Measurements from ENCODE around the gene UNC45A. TPM values are rescaled to one million over a fixed set of nuclear protein-coding genes. Genes with fewer than 3 reads are reported as not detected.

Gene UNC45A
- total RNA-seq, 1 donor = 69.1 TPM

DNA sequence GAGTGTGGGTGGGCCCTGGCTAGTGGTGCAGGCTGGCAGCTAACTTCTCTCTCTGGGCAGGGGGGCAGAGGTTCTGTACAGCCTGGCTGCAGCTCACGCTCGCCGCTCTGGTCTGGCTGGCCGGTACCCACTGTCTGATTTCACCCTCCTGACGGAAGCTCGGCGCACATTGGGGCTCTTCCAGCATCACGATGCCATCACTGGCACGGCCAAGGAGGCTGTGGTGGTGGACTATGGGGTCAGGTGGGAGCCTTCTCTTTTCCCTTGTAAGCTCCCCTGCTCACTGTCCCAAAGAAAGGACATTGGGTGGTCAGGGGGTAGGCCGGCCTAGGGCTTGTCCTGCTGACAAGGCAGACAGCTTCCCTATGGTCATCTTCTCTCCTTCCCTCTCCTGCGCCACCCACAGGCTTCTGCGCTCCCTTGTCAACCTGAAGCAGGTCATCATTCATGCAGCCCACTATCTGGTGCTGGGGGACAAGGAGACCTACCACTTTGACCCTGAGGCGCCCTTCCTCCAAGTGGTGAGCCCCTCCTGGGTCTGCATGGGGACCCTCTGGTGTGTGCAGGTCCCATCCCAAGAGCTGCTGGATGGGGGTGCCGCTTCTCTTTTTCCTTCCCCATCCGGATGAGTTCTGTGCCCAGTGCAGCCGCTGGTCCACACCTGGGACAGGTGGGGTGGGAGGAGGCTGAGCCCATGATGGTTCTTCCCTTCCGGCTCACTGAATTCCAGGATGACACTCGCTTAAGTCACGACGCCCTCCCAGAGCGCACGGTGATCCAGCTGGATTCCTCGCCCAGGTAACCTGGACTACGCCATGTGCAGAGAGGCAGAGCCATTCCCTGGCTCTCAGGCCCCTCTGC, 24.4 kb upstream of the UNC45A start:
- TF ChIP-seq, protein P1, sequence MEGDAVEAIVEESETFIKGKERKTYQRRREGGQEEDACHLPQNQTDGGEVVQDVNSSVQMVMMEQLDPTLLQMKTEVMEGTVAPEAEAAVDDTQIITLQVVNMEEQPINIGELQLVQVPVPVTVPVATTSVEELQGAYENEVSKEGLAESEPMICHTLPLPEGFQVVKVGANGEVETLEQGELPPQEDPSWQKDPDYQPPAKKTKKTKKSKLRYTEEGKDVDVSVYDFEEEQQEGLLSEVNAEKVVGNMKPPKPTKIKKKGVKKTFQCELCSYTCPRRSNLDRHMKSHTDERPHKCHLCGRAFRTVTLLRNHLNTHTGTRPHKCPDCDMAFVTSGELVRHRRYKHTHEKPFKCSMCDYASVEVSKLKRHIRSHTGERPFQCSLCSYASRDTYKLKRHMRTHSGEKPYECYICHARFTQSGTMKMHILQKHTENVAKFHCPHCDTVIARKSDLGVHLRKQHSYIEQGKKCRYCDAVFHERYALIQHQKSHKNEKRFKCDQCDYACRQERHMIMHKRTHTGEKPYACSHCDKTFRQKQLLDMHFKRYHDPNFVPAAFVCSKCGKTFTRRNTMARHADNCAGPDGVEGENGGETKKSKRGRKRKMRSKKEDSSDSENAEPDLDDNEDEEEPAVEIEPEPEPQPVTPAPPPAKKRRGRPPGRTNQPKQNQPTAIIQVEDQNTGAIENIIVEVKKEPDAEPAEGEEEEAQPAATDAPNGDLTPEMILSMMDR (IDR thresholded peaks at IDR 0.05; ENCODE audit: insufficient read depth, low read depth, low read length) = no peak
- no peak for DNase-seq (ENCODE audit: low read depth)
- H3K4me3 ChIP-seq (ENCODE audit: low read depth, low read length) = no peak overlapping the region

DNA sequence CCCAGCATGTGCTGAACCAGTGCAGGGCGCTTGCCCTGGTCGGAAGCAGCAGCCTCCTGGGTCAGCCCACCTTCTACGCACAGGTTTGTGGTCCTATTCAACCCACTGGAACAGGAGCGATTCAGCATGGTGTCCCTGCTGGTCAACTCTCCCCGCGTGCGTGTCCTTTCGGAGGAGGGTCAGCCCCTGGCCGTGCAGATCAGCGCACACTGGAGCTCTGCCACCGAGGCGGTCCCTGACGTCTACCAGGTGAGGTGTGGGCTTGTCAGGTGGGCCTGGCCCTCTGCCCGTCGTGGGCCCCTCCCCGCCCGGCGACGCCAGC, 23.8 kb upstream of the UNC45A start:
- TF ChIP-seq, protein P1 (IDR thresholded peaks at IDR 0.05; ENCODE audit: insufficient read depth, low read depth, low read length) = no peak
- no peak for DNase-seq (ENCODE audit: low read depth)
- H3K4me3 ChIP-seq (ENCODE audit: low read depth, low read length) = no peak overlapping the region

- no peak for DNase-seq (ENCODE audit: low read depth)
- TF ChIP-seq, protein P1 (IDR thresholded peaks at IDR 0.05; ENCODE audit: insufficient read depth, low read depth, low read length) = no peak
- H3K4me3 ChIP-seq (ENCODE audit: low read depth, low read length) = no peak overlapping the region
These were observed 22.9 kb upstream of the UNC45A start for GRCh38 chr15:90911906-90912769.

GRCh38 chr15:90912770-90913075, 22.4 kb upstream of the UNC45A start:
- TF ChIP-seq, protein P1 (IDR thresholded peaks at IDR 0.05; ENCODE audit: insufficient read depth, low read depth, low read length) = no peak
- DNase-seq (ENCODE audit: low read depth) = no peak
- no peak overlapping the region for H3K4me3 ChIP-seq (ENCODE audit: low read depth, low read length)

- no peak for DNase-seq (ENCODE audit: low read depth)
- TF ChIP-seq, protein P1 (IDR thresholded peaks at IDR 0.05; ENCODE audit: insufficient read depth, low read depth, low read length) = no peak
- H3K4me3 ChIP-seq (ENCODE audit: low read depth, low read length) = no peak overlapping the region
These were observed 21.6 kb upstream of the UNC45A start for GRCh38 chr15:90913398-90913944.

GRCh38 chr15:90914305-90915080, 20.6 kb upstream of the UNC45A start:
- TF ChIP-seq, protein P1 (IDR thresholded peaks at IDR 0.05; ENCODE audit: insufficient read depth, low read depth, low read length) = no peak
- DNase-seq (ENCODE audit: low read depth) = no peak

More at GRCh38 chr15:90914305-90915080, 20.6 kb upstream of the UNC45A start:
- H3K4me3 ChIP-seq (ENCODE audit: low read depth, low read length) = no peak overlapping the region
